Measurements from ENCODE around the gene MBD3L2B.

GRCh38 chr19:6987850-6988249 lies 33.4 kb downstream of the MBD3L2B start:
- TF ChIP-seq, protein P1, sequence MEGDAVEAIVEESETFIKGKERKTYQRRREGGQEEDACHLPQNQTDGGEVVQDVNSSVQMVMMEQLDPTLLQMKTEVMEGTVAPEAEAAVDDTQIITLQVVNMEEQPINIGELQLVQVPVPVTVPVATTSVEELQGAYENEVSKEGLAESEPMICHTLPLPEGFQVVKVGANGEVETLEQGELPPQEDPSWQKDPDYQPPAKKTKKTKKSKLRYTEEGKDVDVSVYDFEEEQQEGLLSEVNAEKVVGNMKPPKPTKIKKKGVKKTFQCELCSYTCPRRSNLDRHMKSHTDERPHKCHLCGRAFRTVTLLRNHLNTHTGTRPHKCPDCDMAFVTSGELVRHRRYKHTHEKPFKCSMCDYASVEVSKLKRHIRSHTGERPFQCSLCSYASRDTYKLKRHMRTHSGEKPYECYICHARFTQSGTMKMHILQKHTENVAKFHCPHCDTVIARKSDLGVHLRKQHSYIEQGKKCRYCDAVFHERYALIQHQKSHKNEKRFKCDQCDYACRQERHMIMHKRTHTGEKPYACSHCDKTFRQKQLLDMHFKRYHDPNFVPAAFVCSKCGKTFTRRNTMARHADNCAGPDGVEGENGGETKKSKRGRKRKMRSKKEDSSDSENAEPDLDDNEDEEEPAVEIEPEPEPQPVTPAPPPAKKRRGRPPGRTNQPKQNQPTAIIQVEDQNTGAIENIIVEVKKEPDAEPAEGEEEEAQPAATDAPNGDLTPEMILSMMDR (IDR thresholded peaks at IDR 0.05) = no peak
- no peak for TF ChIP-seq MLX (CRISPR knock-in tag; IDR thresholded peaks at IDR 0.05)
- TF ChIP-seq NFYB (CRISPR knock-in tag; conservative IDR thresholded peaks at IDR 0.05; ENCODE audit: low read depth) = no peak
- TF ChIP-seq PRDM15 (CRISPR knock-in tag; IDR thresholded peaks at IDR 0.05) = no peak
- TF ChIP-seq FOXP4 (CRISPR knock-in tag; IDR thresholded peaks at IDR 0.05) = no peak
- no peak for TF ChIP-seq NR2C2 (CRISPR knock-in tag; IDR thresholded peaks at IDR 0.05)
- TF ChIP-seq CREB1 (CRISPR knock-in tag; IDR thresholded peaks at IDR 0.05) = no peak
- no peak for TF ChIP-seq TP53 (CRISPR knock-in tag; IDR thresholded peaks at IDR 0.05)
- TF ChIP-seq AFF4 (CRISPR knock-in tag; IDR thresholded peaks at IDR 0.05; ENCODE audit: borderline replicate concordance) = no peak
- TF ChIP-seq, protein P2, sequence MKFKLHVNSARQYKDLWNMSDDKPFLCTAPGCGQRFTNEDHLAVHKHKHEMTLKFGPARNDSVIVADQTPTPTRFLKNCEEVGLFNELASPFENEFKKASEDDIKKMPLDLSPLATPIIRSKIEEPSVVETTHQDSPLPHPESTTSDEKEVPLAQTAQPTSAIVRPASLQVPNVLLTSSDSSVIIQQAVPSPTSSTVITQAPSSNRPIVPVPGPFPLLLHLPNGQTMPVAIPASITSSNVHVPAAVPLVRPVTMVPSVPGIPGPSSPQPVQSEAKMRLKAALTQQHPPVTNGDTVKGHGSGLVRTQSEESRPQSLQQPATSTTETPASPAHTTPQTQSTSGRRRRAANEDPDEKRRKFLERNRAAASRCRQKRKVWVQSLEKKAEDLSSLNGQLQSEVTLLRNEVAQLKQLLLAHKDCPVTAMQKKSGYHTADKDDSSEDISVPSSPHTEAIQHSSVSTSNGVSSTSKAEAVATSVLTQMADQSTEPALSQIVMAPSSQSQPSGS (CRISPR knock-in tag; IDR thresholded peaks at IDR 0.05; ENCODE audit: borderline replicate concordance, low read depth) = no peak
- TF ChIP-seq NFE2L1 (CRISPR knock-in tag; IDR thresholded peaks at IDR 0.05) = no peak
- TF ChIP-seq KAT7 (CRISPR knock-in tag; IDR thresholded peaks at IDR 0.05; ENCODE audit: borderline replicate concordance) = no peak
